Lower lobe of right lung (tissue), 2 donors: ENCODE measurements around the gene INO80. TPM values are rescaled to one million over a fixed set of nuclear protein-coding genes. Genes with fewer than 3 reads are reported as not detected.
"Not testable (repeated sequence)": the region's sequence is repeated elsewhere in the genome, so short reads cannot be mapped to it uniquely, and the experiment has no call there.

ENCODE experiments used
- ATAC-seq, 2 donors: fragments of 200-7000 bp; cut with Tn5 transposase; one replicate each; pipeline ENCODE4 v1.9.1; 2020 to 2022; ENCODE audit warnings: mild to moderate bottlenecking in 2 of 2, moderate library complexity in 2 of 2
- DNase-seq: peaks from one replicate; pipeline ENCODE4 v3.0.0-alpha.2; 2020
- H3K27ac ChIP-seq: fragments of 200-600 bp; one replicate; pipeline ENCODE4 v1.8.0; 2022
- H3K27me3 ChIP-seq: fragments of 200-600 bp; one replicate; pipeline ENCODE4 v1.8.0; 2022; ENCODE audit warnings: low read depth
- H3K36me3 ChIP-seq: fragments of 200-600 bp; one replicate; pipeline ENCODE4 v1.8.0; 2022; ENCODE audit warnings: mild to moderate bottlenecking
- H3K4me1 ChIP-seq: fragments of 200-600 bp; one replicate; pipeline ENCODE4 v1.8.0; 2022
- H3K4me3 ChIP-seq: fragments of 200-600 bp; one replicate; pipeline ENCODE4 v1.8.0; 2022; ENCODE audit warnings: mild to moderate bottlenecking
- H3K9me3 ChIP-seq: fragments of 200-600 bp; one replicate; pipeline ENCODE4 v1.8.0; 2022
- CTCF ChIP-seq: fragments of 200-600 bp; IDR thresholded peaks from one replicate; pipeline ENCODE4 v1.8.0; 2022; ENCODE audit warnings: antibody characterized with exemption, mild to moderate bottlenecking
- intact Hi-C: fragments of 100-400 bp; cut with DNase I; formaldehyde crosslinking; loops from one replicate; pipeline ENCODE4 v1.11.0; 2022
- total RNA-seq: library from RNA; stranded (reverse); fragmentation: NEBNext Ultra II Directional; extraction: Animal tissue kit (Norgen Biotek cat#: 25700); gene quantifications from one replicate; pipeline ENCODE4 v1.2.1, GENCODE V29; 2021
- donor health status: DM: no; HTN: yes; CAD: no; lungs with severe emphysema.

The INO80 gene
- total RNA-seq, 1 donor from 2014 or later, result 25.0 TPM

- no peak for TF ChIP-seq CTCF
- intact Hi-C loops, result no loop called here
- no peak for ATAC-seq
- DNase-seq, result no peak
- no peaks in the 10 kb centered on the region for H3K4me1 ChIP-seq
- no peaks in the 10 kb centered on the region for H3K9me3 ChIP-seq
- H3K27me3 ChIP-seq, result no peaks in the 10 kb centered on the region
- H3K27ac ChIP-seq, result no peak overlapping the region
- no peaks in the 10 kb centered on the region for H3K36me3 ChIP-seq
- no peak overlapping the region for H3K4me3 ChIP-seq
Observed at GRCh38 chr15:41154412-41154811, 38.3 kb upstream of the INO80 start.

- intact Hi-C loops, result no loop called here
- no peaks in the 10 kb centered on the region for H3K36me3 ChIP-seq
- H3K4me3 ChIP-seq, result no peak overlapping the region
- no peaks in the 10 kb centered on the region for H3K9me3 ChIP-seq
- no peaks in the 10 kb centered on the region for H3K4me1 ChIP-seq
- no peaks in the 10 kb centered on the region for H3K27me3 ChIP-seq
- DNase-seq (no peak), ATAC-seq (no peak)
- no peak overlapping the region for H3K27ac ChIP-seq
- TF ChIP-seq CTCF, result no peak
Observed at GRCh38 chr15:41153733-41154132, 37.7 kb upstream of the INO80 start.

GRCh38 chr15:41151451-41152005 is 35.4 kb upstream of the INO80 start:
- ATAC-seq (no peak), DNase-seq (no peak)
- no peaks in the 10 kb centered on the region for H3K9me3 ChIP-seq
- intact Hi-C loops, result no loop called here
- no peaks in the 10 kb centered on the region for H3K27me3 ChIP-seq
- H3K4me1 ChIP-seq, result no peaks in the 10 kb centered on the region
- TF ChIP-seq CTCF, result no peak
- H3K36me3 ChIP-seq, result no peaks in the 10 kb centered on the region
- no peak overlapping the region for H3K27ac ChIP-seq
- no peak overlapping the region for H3K4me3 ChIP-seq

- H3K9me3 ChIP-seq, result no peaks in the 10 kb centered on the region
- no peak for TF ChIP-seq CTCF
- H3K4me3 ChIP-seq, result no peak overlapping the region
- intact Hi-C loops, result no loop called here
- H3K27me3 ChIP-seq, result no peaks in the 10 kb centered on the region
- no peaks in the 10 kb centered on the region for H3K4me1 ChIP-seq
- ATAC-seq, result no peak
- no peak overlapping the region for H3K27ac ChIP-seq
- DNase-seq, result no peak
- no peaks in the 10 kb centered on the region for H3K36me3 ChIP-seq
Observed at GRCh38 chr15:41150279-41150678, 34.2 kb upstream of the INO80 start.

GRCh38 chr15:41148065-41148464 is 32.0 kb upstream of the INO80 start:
- no peaks in the 10 kb centered on the region for H3K27me3 ChIP-seq
- TF ChIP-seq CTCF, result no peak
- H3K36me3 ChIP-seq, result no peaks in the 10 kb centered on the region
- no peak overlapping the region for H3K4me3 ChIP-seq
- no peak for DNase-seq
- H3K4me1 ChIP-seq, result no peaks in the 10 kb centered on the region
- H3K9me3 ChIP-seq, result no peaks in the 10 kb centered on the region
- no peak overlapping the region for H3K27ac ChIP-seq
- intact Hi-C loops, result no loop called here
- no peak for ATAC-seq

GRCh38 chr15:41139619-41140018 is 23.5 kb upstream of the INO80 start:
- Histone ChIP-seq H3K4me1 (no peaks in the 10 kb centered on the region), H3K27ac (no peak overlapping the region), H3K4me3 (no peak overlapping the region), H3K36me3 (no peaks in the 10 kb centered on the region), H3K9me3 (no peaks in the 10 kb centered on the region), H3K27me3 (no peaks in the 10 kb centered on the region)
- TF ChIP-seq CTCF, result no peak
- ATAC-seq, result no peak
- no peak for DNase-seq
- intact Hi-C loops, result no loop called here

- H3K4me3 ChIP-seq, intact Hi-C loops, DNase-seq, H3K27ac ChIP-seq, H3K9me3 ChIP-seq, H3K36me3 ChIP-seq, H3K4me1 ChIP-seq, H3K27me3 ChIP-seq: not testable (repeated sequence)
- peak in 1 of 2 donors; percentile 64 for ATAC-seq
Observed at GRCh38 chr15:41139112-41139511, 23.0 kb upstream of the INO80 start.

GRCh38 chr15:41135580-41135979 is 19.5 kb upstream of the INO80 start:
- not testable (repeated sequence) for H3K4me3 ChIP-seq

More at GRCh38 chr15:41135580-41135979, 19.5 kb upstream of the INO80 start:
- intact Hi-C loops, H3K27ac ChIP-seq, H3K36me3 ChIP-seq, H3K27me3 ChIP-seq, ATAC-seq, H3K9me3 ChIP-seq, H3K4me1 ChIP-seq: not testable (repeated sequence)
- peak; percentile 57 for DNase-seq
